H1 (cell line): ENCODE results near the gene CABP2. TPM values are rescaled to one million over a fixed set of nuclear protein-coding genes. Genes with fewer than 3 reads are reported as not detected.

Source experiments
- CTCF ChIA-PET: fragments of 300-600 bp; sonication (Branson Sonifier 250); formaldehyde crosslinking; loops from one replicate; lab custom pipeline; 2021; ENCODE audit not compliant: partially characterized antibody; lab: Charles Lee
- POLR2A ChIA-PET: fragments of 300-600 bp; sonication (Branson Sonifier 250); formaldehyde crosslinking; loops from one replicate; lab custom pipeline; 2021; ENCODE audit warnings: inconsistent platforms; ENCODE audit not compliant: partially characterized antibody; lab: Charles Lee
- DNase-seq, 2 experiments: peaks; one replicate each; pipeline versions ENCODE4 v3.0.0 to v3.0.0-alpha.2; 2010 to 2022; ENCODE audit warnings: low spot score in 2 of 2, low read depth in 1 of 2, mixed read lengths in 1 of 2
- FAIRE-seq: peaks from 2 replicates; lab custom pipeline; 2011; peaks lifted over from hg19 to GRCh38; lab: Jason Lieb, UNC
- H2AFZ ChIP-seq: 2 replicates; pipeline ENCODE4 v1.8.1; 2012; ENCODE audit warnings: low read length, inconsistent platforms
- H2AK5ac ChIP-seq: 2 replicates; pipeline ENCODE4 v1.6.1; 2013; ENCODE audit warnings: low read depth, low read length
- H2BK120ac ChIP-seq: replicated peaks from 2 replicates; pipeline ENCODE3; 2013; ENCODE audit warnings: low read depth, low read length, inconsistent platforms
- H2BK12ac ChIP-seq: 2 replicates; pipeline ENCODE4 v1.6.1; 2013; ENCODE audit warnings: low read depth, low read length
- H2BK15ac ChIP-seq: 2 replicates; pipeline ENCODE4 v1.6.1; 2013; ENCODE audit warnings: low read length
- H2BK20ac ChIP-seq: 2 replicates; pipeline ENCODE4 v1.6.1; 2013; ENCODE audit warnings: low read length
- H2BK5ac ChIP-seq: 2 replicates; pipeline ENCODE4 v1.6.1; 2013; ENCODE audit warnings: low read depth, low read length
- H3K14ac ChIP-seq: 2 replicates; pipeline ENCODE4 v1.6.1; 2013; ENCODE audit warnings: inconsistent platforms; ENCODE audit not compliant: insufficient read length
- H3K18ac ChIP-seq: 2 replicates; pipeline ENCODE4 v1.6.1; 2013; ENCODE audit warnings: low read length; ENCODE audit errors: extremely low read depth
- H3K23ac ChIP-seq: 2 replicates; pipeline ENCODE4 v1.6.1; 2013; ENCODE audit warnings: inconsistent platforms; ENCODE audit not compliant: insufficient read length
- H3K23me2 ChIP-seq: 2 replicates; pipeline ENCODE4 v1.6.1; 2013; ENCODE audit warnings: low read depth, low read length
- H3K27ac ChIP-seq: 2 replicates; pipeline ENCODE4 v1.6.1; 2011; ENCODE audit warnings: low read depth, low read length, inconsistent platforms
- H3K27me3 ChIP-seq, 4 experiments: replicated peaks in 1 of 4; 1 replicate in 1 of 4; 2 replicates in 3 of 4; pipeline versions ENCODE4 v1.6.1 to v1.8.1; 2011 to 2013; ENCODE audit warnings: low read length in 3 of 4, mild to moderate bottlenecking in 3 of 4, inconsistent platforms in 2 of 4, mixed read lengths in 2 of 4, moderate library complexity in 1 of 4; ENCODE audit not compliant: control insufficient read depth in 3 of 4, insufficient read depth in 3 of 4; ENCODE audit errors: extremely low read depth in 1 of 4
- H3K36me3 ChIP-seq, 4 experiments: 2 replicates each; pipeline versions ENCODE4 v1.6.1 to v1.8.1; 2011 to 2013; ENCODE audit warnings: mild to moderate bottlenecking in 4 of 4, low read length in 3 of 4, moderate library complexity in 2 of 4, control low read depth in 1 of 4, inconsistent platforms in 1 of 4; ENCODE audit not compliant: insufficient read depth in 4 of 4, control insufficient read depth in 2 of 4
- H3K4ac ChIP-seq: replicated peaks from 2 replicates; pipeline ENCODE3; 2013; ENCODE audit warnings: low read length, low read depth, mixed read lengths, inconsistent platforms; ENCODE audit not compliant: insufficient read length
- H3K4me1 ChIP-seq, 4 experiments: replicated peaks in 1 of 4; 1 replicate in 1 of 4; 2 replicates in 3 of 4; pipeline versions ENCODE4 v1.6.1 to v1.8.1; 2011 to 2013; ENCODE audit warnings: low read length in 3 of 4, inconsistent platforms in 2 of 4, mixed read lengths in 1 of 4; ENCODE audit not compliant: insufficient read depth in 4 of 4, control insufficient read depth in 3 of 4
- H3K4me2 ChIP-seq, 2 experiments: 2 replicates each; pipeline versions ENCODE4 v1.6.1 to v1.8.1; 2011 to 2013; ENCODE audit warnings: low read depth in 2 of 2, low read length in 2 of 2, control low read depth in 1 of 2, inconsistent platforms in 1 of 2, mild to moderate bottlenecking in 1 of 2; ENCODE audit not compliant: insufficient read depth in 1 of 2
- H3K4me3 ChIP-seq, 4 experiments: fragments of 200-600, 300-600 bp in 1 of 4; sonication (generic), shearing (Covaris generic), sonication (Bioruptor Twin) in 1 of 4; 2 replicates each; pipeline versions ENCODE4 v1.5.1 to v1.8.1; 2011 to 2016; ENCODE audit warnings: low read length in 4 of 4, low read depth in 3 of 4, control low read depth in 2 of 4, inconsistent platforms in 2 of 4, mild to moderate bottlenecking in 2 of 4, mixed read lengths in 1 of 4, moderate library complexity in 1 of 4; ENCODE audit not compliant: insufficient read depth in 2 of 4; ENCODE audit errors: extremely low read depth in 1 of 4
- H3K56ac ChIP-seq: replicated peaks from 2 replicates; pipeline ENCODE3; 2013; ENCODE audit warnings: low read depth, mild to moderate bottlenecking, mixed read lengths, low read length, inconsistent platforms; ENCODE audit not compliant: insufficient read length
- H3K79me1 ChIP-seq: 2 replicates; pipeline ENCODE4 v1.6.1; 2013; ENCODE audit warnings: low read depth, low read length, control low read depth
- H3K79me2 ChIP-seq, 2 experiments: 2 replicates each; pipeline versions ENCODE4 v1.6.1 to v1.8.1; 2012 to 2013; ENCODE audit warnings: low read length in 2 of 2, mild to moderate bottlenecking in 2 of 2, inconsistent platforms in 1 of 2; ENCODE audit not compliant: insufficient read depth in 2 of 2, control insufficient read depth in 1 of 2
- H3K9ac ChIP-seq, 4 experiments: replicated peaks in 1 of 4; 1 replicate in 1 of 4; 2 replicates in 3 of 4; pipeline versions ENCODE4 v1.6.1 to v1.8.1; 2011 to 2013; ENCODE audit warnings: low read depth in 3 of 4, low read length in 3 of 4, control low read depth in 2 of 4, mild to moderate bottlenecking in 2 of 4, moderate library complexity in 2 of 4, inconsistent platforms in 1 of 4; ENCODE audit errors: extremely low read depth in 1 of 4
- H3K9me3 ChIP-seq, 2 experiments: 2 replicates each; pipeline versions ENCODE4 v1.6.1 to v1.8.1; 2012 to 2013; ENCODE audit warnings: mild to moderate bottlenecking in 2 of 2, moderate library complexity in 2 of 2, control low read depth in 1 of 2, inconsistent platforms in 1 of 2, low read depth in 1 of 2, low read length in 1 of 2, mixed read lengths in 1 of 2; ENCODE audit not compliant: insufficient read depth in 2 of 2
- H4K20me1 ChIP-seq, 2 experiments: replicated peaks in 1 of 2; 2 replicates each; pipeline versions ENCODE3 to v1.8.1; 2011 to 2013; ENCODE audit warnings: inconsistent platforms in 2 of 2, low read length in 2 of 2, mild to moderate bottlenecking in 1 of 2; ENCODE audit not compliant: insufficient read depth in 2 of 2, control insufficient read depth in 1 of 2
- H4K5ac ChIP-seq: 2 replicates; pipeline ENCODE4 v1.6.1; 2013; ENCODE audit warnings: low read length, low read depth, mixed read lengths, inconsistent platforms; ENCODE audit not compliant: insufficient read length
- H4K8ac ChIP-seq: 2 replicates; pipeline ENCODE4 v1.8.0; 2013; ENCODE audit warnings: mild to moderate bottlenecking, moderate library complexity, low read length, inconsistent platforms; ENCODE audit not compliant: insufficient read depth; ENCODE audit errors: extremely low read depth
- H4K91ac ChIP-seq: replicated peaks from 2 replicates; pipeline ENCODE3; 2013; ENCODE audit warnings: low read length, mixed read lengths, inconsistent platforms; ENCODE audit not compliant: insufficient read length
- BCL11A ChIP-seq, 2 experiments: IDR thresholded peaks; one replicate each; pipeline ENCODE4 v1.6.1; 2011; ENCODE audit warnings: low read depth in 2 of 2, low read length in 2 of 2, mild to moderate bottlenecking in 2 of 2
- JUND ChIP-seq: IDR thresholded peaks from 2 replicates; pipeline ENCODE4 v1.6.1; 2011; ENCODE audit warnings: mild to moderate bottlenecking, improper control_type of control experiment, low read length
- POLR2AphosphoS5 ChIP-seq: IDR thresholded peaks from 2 replicates; pipeline ENCODE4 v1.6.1; 2011; ENCODE audit warnings: low read depth, low read length
- RNF2 ChIP-seq: fragments of 200-900, 300-1000 bp; sonication (generic); IDR thresholded peaks from 2 replicates; pipeline ENCODE4 v1.7.1; 2016; ENCODE audit warnings: borderline replicate concordance, low read depth, mild to moderate bottlenecking, antibody characterized with exemption, low read length; ENCODE audit not compliant: poor library complexity, severe bottlenecking; ENCODE audit errors: missing control alignments
- SP1 ChIP-seq: IDR thresholded peaks from 2 replicates; pipeline ENCODE4 v1.6.1; 2011; ENCODE audit warnings: low read depth, low read length
- SUZ12 ChIP-seq: fragments of 200-600 bp; sonication (generic); IDR thresholded peaks from 2 replicates; pipeline ENCODE4 v1.6.1; 2012; ENCODE audit warnings: mild to moderate bottlenecking, inconsistent platforms, low read length, moderate library complexity, mixed read lengths
- ZNF274 ChIP-seq: IDR thresholded peaks from 2 replicates; pipeline ENCODE4 v1.7.0; 2012; ENCODE audit warnings: low read length, borderline replicate concordance; ENCODE audit errors: extremely low read depth
- WGBS, 2 experiments: shearing (Covaris generic) in 1 of 2; methylation state at CpG; one replicate each; pipeline versions ENCODE4 v1.1.6 to v1.1.7; 2013 to 2015; ENCODE audit warnings: low lambda C conversion rate in 2 of 2, mixed read lengths in 2 of 2, inconsistent platforms in 1 of 2, low coverage in 1 of 2, missing lambda C conversion rate in 1 of 2; ENCODE audit not compliant: insufficient replicate concordance in 2 of 2, insufficient coverage in 1 of 2, insufficient read length in 1 of 2; ENCODE audit errors: extremely low coverage in 1 of 2, missing lambda C conversion rate in 1 of 2; 5-methylcytosine and 5-hydroxymethylcytosine counted together
- polyA plus RNA-seq, 7 experiments: library from polyadenylated mRNA; depleted of rRNA in 3 of 7; stranded (reverse) in 5 of 7; unstranded in 2 of 7; fragments of >200 nt in 5 of 7; fragments of 200-250 nt in 2 of 7; gene quantifications; 1 replicate in 5 of 7; 2 replicates in 1 of 7; 4 replicates in 1 of 7; pipeline versions ENCODE4 v1.2.1 to v1.2.3, GENCODE V29; 2011 to 2013; ENCODE audit warnings: missing spikeins in 2 of 7, mixed read lengths in 2 of 7
- total RNA-seq: library from RNA; stranded (reverse); fragmentation: NEBNext Ultra II Directional; extraction: Animal tissue kit (Norgen Biotek cat#: 25700); gene quantifications from 2 replicates; pipeline ENCODE4 v1.2.1, GENCODE V29; 2021

CABP2 gene
- total and polyA plus RNA-seq, 2 of the 8 experiments (the other 6 are each of a cell fraction or from before 2014, with no cell fraction given), result not detected

DNA sequence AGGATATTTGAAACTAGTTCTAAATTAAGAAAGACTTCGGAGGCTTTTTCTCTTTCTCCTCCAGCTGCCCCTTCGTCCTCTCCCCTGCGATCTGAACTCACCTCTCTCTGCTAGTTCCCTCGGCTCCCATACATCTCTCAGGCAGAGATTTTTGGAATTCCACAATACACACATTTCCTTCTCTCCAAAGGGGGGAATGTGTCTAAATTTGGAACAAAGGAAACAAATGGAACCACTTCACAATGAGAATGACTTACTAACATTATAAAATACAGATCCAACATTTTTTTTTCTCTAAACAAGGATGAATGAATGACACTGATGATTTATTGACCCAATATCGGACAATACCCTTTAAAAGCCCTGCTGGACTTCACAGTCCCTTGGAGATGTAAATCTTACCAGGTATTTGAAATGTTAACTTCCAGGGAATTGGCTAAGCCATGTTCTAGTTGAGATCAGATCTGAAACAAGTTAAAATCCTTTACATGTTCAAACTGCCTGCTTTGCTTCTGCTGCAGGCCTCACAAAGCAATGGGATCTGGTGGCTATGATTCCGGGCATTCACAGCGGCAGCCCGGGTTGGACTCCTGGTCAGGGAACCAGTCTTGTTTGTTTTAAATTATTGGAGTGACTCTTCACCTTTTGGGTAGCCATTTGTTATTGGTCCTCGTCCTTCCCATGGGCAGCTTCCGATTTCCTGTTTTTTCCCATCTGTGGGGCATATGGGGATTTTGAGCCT, 39.9 kb upstream of the CABP2 start:
- Histone ChIP-seq H2BK12ac (no peak overlapping the region), H4K5ac (no peak overlapping the region), H3K27me3 (no peaks in the 10 kb centered on the region; a peak in 1 of 7 replicates), H3K23me2 (no peaks in the 10 kb centered on the region), H3K9ac (no peak overlapping the region), H3K23ac (no peak overlapping the region), H2AFZ (peak overlapping the region; percentile 5; the same call in 1 of the 2 replicates), H3K4me2 (no peak overlapping the region), H3K56ac (no peak overlapping the region), H4K91ac (no peak overlapping the region), H3K14ac (no peak overlapping the region), H2AK5ac (no peak overlapping the region), H3K27ac (no peak overlapping the region), H2BK15ac (no peak overlapping the region), H3K4ac (no peak overlapping the region), H3K9me3 (no peaks in the 10 kb centered on the region), H2BK20ac (no peak overlapping the region), H3K79me1 (no peaks in the 10 kb centered on the region), H3K36me3 (no peaks in the 10 kb centered on the region), H2BK120ac (no peak overlapping the region), H3K4me1 (peaks cover 0 to 4% (median 0%) of the 10 kb centered on the region in 4 experiments; a peak in 1 of 7 replicates), H3K18ac (no peak overlapping the region), H4K8ac (no peak overlapping the region), H3K4me3 (no peak overlapping the region), H3K79me2 (no peaks in the 10 kb centered on the region), H2BK5ac (no peak overlapping the region), H4K20me1 (no peaks in the 10 kb centered on the region)
- 81% methylated on average over 10 of the region's 10 CpGs; no CpG with 5 or more reads in 1 of the 2 experiments for WGBS, 2 experiments
- FAIRE-seq, result no peak
- TF ChIP-seq POLR2AphosphoS5 (no peak), JUND (no peak), SUZ12 (no peak), SP1 (no peak), ZNF274 (no peak), RNF2 (no peak), BCL11A (IDR thresholded peaks at IDR 0.05; ENCODE audit: low read depth in 2 of 2, low read length in 2 of 2) (no peak)
- CTCF ChIA-PET, result interaction anchor here (1.2 to 1.6 kb wide), 2 partner anchors 11 to 19 kb away, joined by 3 to 4 read pairs; no protein-coding TSS in a partner anchor
- no peak for DNase-seq
- POLR2A ChIA-PET, result interaction anchor here (1.6 kb wide), 1 partner anchor 57 kb away, joined by 5 read pairs; no protein-coding TSS in a partner anchor
